ENCODE data around the gene FOXF2. TPM values are rescaled to one million over a fixed set of nuclear protein-coding genes. Genes with fewer than 3 reads are reported as not detected.

Gene FOXF2
- total and polyA plus RNA-seq, 2 of the 13 experiments (the other 11 are each of a cell fraction or from before 2014, with no cell fraction given) = not detected

DNA sequence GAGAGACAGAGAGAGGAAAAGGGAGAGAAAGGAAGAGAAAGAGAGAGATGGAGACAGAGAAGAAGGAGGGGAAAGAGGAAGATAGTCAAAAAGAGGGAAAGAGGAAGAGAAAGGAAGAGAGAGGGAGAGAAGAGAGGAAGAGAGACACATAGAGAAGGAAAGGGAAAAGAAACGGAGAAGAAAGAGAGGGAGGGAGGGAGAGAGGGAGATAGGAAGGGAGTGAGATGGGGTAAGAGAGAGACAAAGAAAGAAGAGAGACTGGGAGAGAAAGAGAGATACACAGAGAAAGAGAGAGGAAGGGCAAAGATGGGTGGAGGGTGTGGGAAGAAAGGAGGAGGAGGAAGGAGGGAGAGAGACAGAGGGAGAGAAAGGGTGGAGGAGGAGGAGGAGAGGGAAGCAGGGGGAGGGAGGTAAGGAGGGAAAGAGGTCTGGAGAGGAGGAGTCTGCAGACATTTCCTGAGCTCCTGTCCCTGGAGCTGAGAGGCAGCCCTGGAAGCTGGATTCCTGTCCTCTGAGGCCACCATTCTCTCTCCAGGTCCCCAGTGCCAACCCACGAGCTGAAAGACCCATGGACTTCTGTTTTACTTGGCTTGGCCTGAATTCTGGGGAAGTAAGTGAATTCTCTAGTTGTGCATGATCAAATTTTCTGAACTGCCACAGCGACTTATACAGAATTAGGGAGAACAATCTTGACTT is 9.9 kb downstream of the FOXF2 start:
- DNase-seq (ENCODE audit: low spot score) (no peak), FAIRE-seq (no peak), ATAC-seq (no peak)
- no peak for TF ChIP-seq PCBP2 (optimal IDR thresholded peaks at IDR 0.05; ENCODE audit: low read depth, low read length, poor library complexity, severe bottlenecking)
- TF ChIP-seq, protein P1, sequence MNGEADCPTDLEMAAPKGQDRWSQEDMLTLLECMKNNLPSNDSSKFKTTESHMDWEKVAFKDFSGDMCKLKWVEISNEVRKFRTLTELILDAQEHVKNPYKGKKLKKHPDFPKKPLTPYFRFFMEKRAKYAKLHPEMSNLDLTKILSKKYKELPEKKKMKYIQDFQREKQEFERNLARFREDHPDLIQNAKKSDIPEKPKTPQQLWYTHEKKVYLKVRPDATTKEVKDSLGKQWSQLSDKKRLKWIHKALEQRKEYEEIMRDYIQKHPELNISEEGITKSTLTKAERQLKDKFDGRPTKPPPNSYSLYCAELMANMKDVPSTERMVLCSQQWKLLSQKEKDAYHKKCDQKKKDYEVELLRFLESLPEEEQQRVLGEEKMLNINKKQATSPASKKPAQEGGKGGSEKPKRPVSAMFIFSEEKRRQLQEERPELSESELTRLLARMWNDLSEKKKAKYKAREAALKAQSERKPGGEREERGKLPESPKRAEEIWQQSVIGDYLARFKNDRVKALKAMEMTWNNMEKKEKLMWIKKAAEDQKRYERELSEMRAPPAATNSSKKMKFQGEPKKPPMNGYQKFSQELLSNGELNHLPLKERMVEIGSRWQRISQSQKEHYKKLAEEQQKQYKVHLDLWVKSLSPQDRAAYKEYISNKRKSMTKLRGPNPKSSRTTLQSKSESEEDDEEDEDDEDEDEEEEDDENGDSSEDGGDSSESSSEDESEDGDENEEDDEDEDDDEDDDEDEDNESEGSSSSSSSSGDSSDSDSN (CRISPR knock-in tag; IDR thresholded peaks at IDR 0.05) = no peak
- TF ChIP-seq NBN (conservative IDR thresholded peaks at IDR 0.05) = peak; percentile 59; the same call in 1 of the 2 replicates
- TF ChIP-seq ZNF441 (CRISPR knock-in tag; IDR thresholded peaks at IDR 0.05; ENCODE audit: borderline replicate concordance) = no peak
- 0 out of 2 replicates have a peak, but pooled peaks have one; percentile 3 for TF ChIP-seq ATF7 (IDR thresholded peaks at IDR 0.05)
- TF ChIP-seq ATF7 (CRISPR knock-in tag; IDR thresholded peaks at IDR 0.05) = no peak
- peak; percentile 60; the same call in 1 of the 2 replicates for TF ChIP-seq LCORL (IDR thresholded peaks at IDR 0.05)
- no peak for TF ChIP-seq LCORL (CRISPR knock-in tag; IDR thresholded peaks at IDR 0.05)
- TF ChIP-seq PLRG1 (conservative IDR thresholded peaks at IDR 0.05) = peak; percentile 38; the same call in 1 of the 2 replicates
- TF ChIP-seq FOXP1 (IDR thresholded peaks at IDR 0.05) = peak; percentile 32; the same call in 1 of the 2 replicates
- no peak for TF ChIP-seq FOXP1 (CRISPR knock-in tag; IDR thresholded peaks at IDR 0.05)
- no peak for TF ChIP-seq ZNF263 (CRISPR knock-in tag; IDR thresholded peaks at IDR 0.05)
- TF ChIP-seq ZNF670 (CRISPR knock-in tag; IDR thresholded peaks at IDR 0.05; ENCODE audit: borderline replicate concordance) = no peak
- no peak for TF ChIP-seq FOXK1 (CRISPR knock-in tag; IDR thresholded peaks at IDR 0.05; ENCODE audit: borderline replicate concordance, low read depth)
- TF ChIP-seq, protein P2, sequence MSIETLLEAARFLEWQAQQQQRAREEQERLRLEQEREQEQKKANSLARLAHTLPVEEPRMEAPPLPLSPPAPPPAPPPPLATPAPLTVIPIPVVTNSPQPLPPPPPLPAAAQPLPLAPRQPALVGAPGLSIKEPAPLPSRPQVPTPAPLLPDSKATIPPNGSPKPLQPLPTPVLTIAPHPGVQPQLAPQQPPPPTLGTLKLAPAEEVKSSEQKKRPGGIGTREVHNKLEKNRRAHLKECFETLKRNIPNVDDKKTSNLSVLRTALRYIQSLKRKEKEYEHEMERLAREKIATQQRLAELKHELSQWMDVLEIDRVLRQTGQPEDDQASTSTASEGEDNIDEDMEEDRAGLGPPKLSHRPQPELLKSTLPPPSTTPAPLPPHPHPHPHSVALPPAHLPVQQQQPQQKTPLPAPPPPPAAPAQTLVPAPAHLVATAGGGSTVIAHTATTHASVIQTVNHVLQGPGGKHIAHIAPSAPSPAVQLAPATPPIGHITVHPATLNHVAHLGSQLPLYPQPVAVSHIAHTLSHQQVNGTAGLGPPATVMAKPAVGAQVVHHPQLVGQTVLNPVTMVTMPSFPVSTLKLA (IDR thresholded peaks at IDR 0.05) = 0 out of 2 replicates have a peak, but pooled peaks have one; percentile 2
- 0 out of 2 replicates have a peak, but pooled peaks have one; percentile 22 for TF ChIP-seq SOX6 (IDR thresholded peaks at IDR 0.05)
- TF ChIP-seq SOX6 (CRISPR knock-in tag; IDR thresholded peaks at IDR 0.05) = no peak
- no peak for TF ChIP-seq ZSCAN31 (CRISPR knock-in tag; IDR thresholded peaks at IDR 0.05; ENCODE audit: low read depth)
- no peak for TF ChIP-seq MAFG (CRISPR knock-in tag; IDR thresholded peaks at IDR 0.05)
- Histone ChIP-seq H3K4me3 (replicated peaks in 1 of 3; ENCODE audit: insufficient read depth in 1 of 3, low read depth in 2 of 3, low read length in 3 of 3) (no peak overlapping the region), H3K4me2 (ENCODE audit: low read depth, low read length) (no peak overlapping the region), H3K27ac (ENCODE audit: extremely low read length, insufficient read depth, low read length) (no peak overlapping the region), H4K20me1 (ENCODE audit: insufficient read depth, low read length) (no peaks in the 10 kb centered on the region), H3K79me2 (ENCODE audit: insufficient read depth, low read length) (no peaks in the 10 kb centered on the region), H3K4me1 (ENCODE audit: insufficient read depth, low read length) (no peaks in the 10 kb centered on the region), H3K27me3 (ENCODE audit: control insufficient read depth in 1 of 2, insufficient read depth in 2 of 2, low read length in 2 of 2) (peaks cover 23 to 93% of the 10 kb centered on the region in 2 experiments; a peak in 4 of 5 replicates), H3K9me3 (ENCODE audit: low read length) (no peaks in the 10 kb centered on the region), H2AFZ (ENCODE audit: low read length) (no peak overlapping the region), H3K9ac (ENCODE audit: insufficient read depth, low read depth, low read length) (no peak overlapping the region), H3K36me3 (replicated peaks in 1 of 2; ENCODE audit: control insufficient read depth in 1 of 2, insufficient read depth in 2 of 2, low read length in 2 of 2) (no peaks in the 10 kb centered on the region)
- in situ Hi-C loops (cut with HindIII; ENCODE audit: extremely low pct_ligation_motif_present, low pct_unique_long_range_greater_than_20kb) (loop anchor here (10.0 kb wide), 1 partner anchor 804 kb away; no protein-coding TSS in a partner anchor), intact Hi-C loops (cut with micrococcal nuclease; ENCODE audit: unreplicated experiment) (loop anchor here (5.0 kb wide), 1 partner anchor 497 kb away; no protein-coding TSS in a partner anchor)
- ChIA-PET POLR2A (no interaction called here), CTCF (ENCODE audit: low intra/inter-chr PET ratio, low total read pairs) (no interaction called here)
- BruUV-seq (replicated peaks) = no TSS peak
- WGBS (ENCODE audit: low lambda C conversion rate) = under 1% methylated on average over 3 of the region's 3 CpGs

Data from HepG2 (cell line).